K562 (cell line): ENCODE measurements around the gene MRPL58. TPM values are rescaled to one million over a fixed set of nuclear protein-coding genes. Genes with fewer than 3 reads are reported as not detected.
"Not testable (repeated sequence)": the region's sequence is repeated elsewhere in the genome, so short reads cannot be mapped to it uniquely, and the experiment has no call there.

ENCODE experiments used
- ATAC-seq: fragments of 200-7000 bp; cut with Tn5 transposase; 3 replicates; pipeline ENCODE4 v1.9.1; 2020; ENCODE audit warnings: moderate library complexity
- BruUV-seq: library from RNA; stranded (reverse); fragments of 400-500 nt; replicated peaks from 2 replicates; lab custom pipeline; 2021; lab: Mats Ljungman, UMichigan
- CTCF ChIA-PET: fragments of 300-600 bp; formaldehyde crosslinking; extraction: SDS; loops from one replicate; lab custom pipeline; 2021; ENCODE audit warnings: low intra/inter-chr PET ratio; lab: Yijun Ruan, JAX
- POLR2A ChIA-PET: fragments of 300-600, 350-650 bp; sonication (Branson Sonifier 250); formaldehyde crosslinking; extraction: SDS; loops from one replicate; lab custom pipeline; 2021; ENCODE audit warnings: antibody characterized with exemption, inconsistent platforms; lab: Yijun Ruan, JAX
- DNase-seq, 4 experiments: peaks; one replicate each; pipeline versions ENCODE4 v3.0.0 to v3.0.0-alpha.2; 2011 to 2018; ENCODE audit warnings: low spot score in 3 of 4, mixed read lengths in 3 of 4; ENCODE audit errors: extremely low read depth in 1 of 4
- FAIRE-seq: peaks from 2 replicates; lab custom pipeline; 2011; peaks lifted over from hg19 to GRCh38; lab: Jason Lieb, UNC
- H2AFZ ChIP-seq: 2 replicates; pipeline ENCODE4 v1.6.0; 2011; ENCODE audit warnings: low read depth, low read length, control low read depth, inconsistent platforms
- H3K27ac ChIP-seq: fragments of 200-600 bp; 3 replicates; pipeline ENCODE4 v1.8.0; 2011; ENCODE audit warnings: low read depth, mild to moderate bottlenecking, control low read depth, inconsistent platforms, low read length, moderate library complexity, mixed read lengths; ENCODE audit errors: extremely low read depth
- H3K27me3 ChIP-seq, 2 experiments: fragments of 300-600 bp in 1 of 2; 2 replicates in 1 of 2; 3 replicates in 1 of 2; pipeline versions ENCODE4 v1.6.0 to v1.8.0; 2011; ENCODE audit warnings: inconsistent platforms in 2 of 2, low read length in 2 of 2, mild to moderate bottlenecking in 1 of 2, mixed read lengths in 1 of 2, moderate library complexity in 1 of 2; ENCODE audit not compliant: control insufficient read depth in 2 of 2, insufficient read depth in 2 of 2
- H3K36me3 ChIP-seq: fragments of 300-600 bp; 3 replicates; pipeline ENCODE4 v1.8.0; 2011; ENCODE audit warnings: mild to moderate bottlenecking, low read length, inconsistent platforms; ENCODE audit not compliant: control insufficient read depth, insufficient read depth
- H3K4me1 ChIP-seq, 2 experiments: fragments of 200-600 bp in 1 of 2; replicated peaks in 1 of 2; 2 replicates in 1 of 2; 3 replicates in 1 of 2; pipeline versions ENCODE4 v1.5.1 to v1.8.0; 2011; ENCODE audit warnings: inconsistent platforms in 2 of 2, low read length in 2 of 2, mild to moderate bottlenecking in 1 of 2, mixed read lengths in 1 of 2, moderate library complexity in 1 of 2; ENCODE audit not compliant: control insufficient read depth in 2 of 2, insufficient read depth in 2 of 2
- H3K4me2 ChIP-seq: 2 replicates; pipeline ENCODE4 v1.6.1; 2011; ENCODE audit warnings: low read length, control low read depth, inconsistent platforms, mixed read lengths; ENCODE audit not compliant: insufficient read depth
- H3K4me3 ChIP-seq: fragments of 200-600 bp; sonication (generic), shearing (Covaris generic); 2 replicates; pipeline ENCODE4 v1.5.1; 2016; ENCODE audit warnings: control low read depth, inconsistent platforms
- H3K79me2 ChIP-seq: fragments of 200-600 bp; 3 replicates; pipeline ENCODE4 v1.8.0; 2011; ENCODE audit warnings: low read length, inconsistent platforms; ENCODE audit not compliant: control insufficient read depth, insufficient read depth
- H3K9ac ChIP-seq, 2 experiments: 2 replicates each; pipeline versions ENCODE4 v1.6.0 to v1.6.1; 2011; ENCODE audit warnings: low read depth in 2 of 2, low read length in 2 of 2, control low read depth in 1 of 2, inconsistent platforms in 1 of 2, mild to moderate bottlenecking in 1 of 2, mixed read lengths in 1 of 2; ENCODE audit not compliant: insufficient read depth in 1 of 2
- H3K9me1 ChIP-seq: one replicate; pipeline ENCODE4 v1.6.0; 2011; ENCODE audit warnings: inconsistent platforms, mild to moderate bottlenecking, low read length, moderate library complexity; ENCODE audit not compliant: control insufficient read depth, insufficient read depth
- H3K9me3 ChIP-seq: replicated peaks from 2 replicates; pipeline ENCODE4 v1.5.1; 2011; ENCODE audit warnings: low read depth, low read length, inconsistent platforms; ENCODE audit not compliant: control insufficient read depth, insufficient read depth
- H4K20me1 ChIP-seq: replicated peaks from 2 replicates; pipeline ENCODE4 v1.6.1; 2011; ENCODE audit warnings: low read length, inconsistent platforms, mixed read lengths; ENCODE audit not compliant: control insufficient read depth, insufficient read depth
- ADNP ChIP-seq: fragments of 200-800 bp; sonication (Bioruptor generic); IDR thresholded peaks from 2 replicates; pipeline ENCODE4 v1.6.1; 2016; ENCODE audit warnings: missing genetic modification characterization, missing compliant biosample characterization
- BCOR ChIP-seq: fragments of 450-650 bp; IDR thresholded peaks from 2 replicates; pipeline ENCODE4 v1.6.1; 2016
- NRF1 ChIP-seq, 2 experiments: fragments of 450-650 bp; IDR thresholded peaks in 1 of 2; conservative IDR thresholded peaks in 1 of 2; 2 replicates each; pipeline ENCODE4 v1.6.1; 2014; ENCODE audit warnings: mild to moderate bottlenecking in 2 of 2
- TOE1 ChIP-seq, 2 experiments: fragments of 450-650 bp in 1 of 2; sonication (generic) in 1 of 2; formaldehyde crosslinking in 1 of 2; IDR thresholded peaks; 2 replicates each; pipeline versions ENCODE4 v1.7.1 to v1.8.0; 2016 to 2022; ENCODE audit warnings: borderline replicate concordance in 2 of 2, mild to moderate bottlenecking in 2 of 2, antibody characterized with exemption in 1 of 2, inconsistent platforms in 1 of 2, low read depth in 1 of 2, missing genetic modification reagents in 1 of 2, moderate library complexity in 1 of 2
- WGBS: fragments of 100-300 bp; shearing (Covaris generic); methylation state at CpG from one replicate; pipeline ENCODE4 v1.1.6; 2016; ENCODE audit warnings: low coverage, mixed read lengths; ENCODE audit not compliant: insufficient coverage; ENCODE audit errors: missing lambda C conversion rate; 5-methylcytosine and 5-hydroxymethylcytosine counted together
- in situ Hi-C: fragments of 300-500 bp; cut with MboI; formaldehyde crosslinking; loops from 4 replicates; pipeline ENCODE4 v1.15.0; 2018; ENCODE audit warnings: inconsistent platforms, mixed read lengths
- intact Hi-C: fragments of 100-400 bp; cut with micrococcal nuclease; formaldehyde crosslinking; loops from 2 replicates; pipeline ENCODE4 v1.14.2; 2022
- polyA plus RNA-seq, 8 experiments: library from polyadenylated mRNA; depleted of rRNA in 4 of 8; stranded (reverse) in 5 of 8; unstranded in 3 of 8; fragments of >200 nt; fragmentation: Nextera tagmentation in 2 of 8; fragmentation: Illumina TruSeq in 1 of 8; extraction: Ambion mirVana in 2 of 8; extraction: Trizol in 1 of 8; gene quantifications; 2 replicates each; pipeline versions ENCODE4 v1.2.1 to v1.2.3, GENCODE V29; 2011 to 2014; ENCODE audit warnings: inconsistent platforms in 1 of 8, missing spikeins in 1 of 8
- total RNA-seq, 7 experiments: library from RNA; depleted of rRNA in 6 of 7; stranded (reverse); fragments of >200 nt in 6 of 7; fragmentation: Illumina TruSeq in 2 of 7; extraction: Trizol in 2 of 7; gene quantifications; 2 replicates each; pipeline versions ENCODE4 v1.2.1 to v1.2.3, GENCODE V29; 2011 to 2021; ENCODE audit warnings: low replicate concordance in 1 of 7
- TF ChIP-seq, protein P1 (sequence below): fragments of 250-450 bp; sonication (Bioruptor Pico); IDR thresholded peaks from 2 replicates; pipeline ENCODE4 v1.8.0; 2022; ENCODE audit warnings: moderate library complexity, mild to moderate bottlenecking, inconsistent platforms

The MRPL58 gene
- total and polyA plus RNA-seq, 9 of the 15 experiments (the other 6 are each of a cell fraction or from before 2014, with no cell fraction given), result 30.8 to 107 (median 72.4) TPM

GRCh38 chr17:75045946-75046406 is 33.5 kb downstream of the MRPL58 start:
- FAIRE-seq, BruUV-seq: not testable (repeated sequence)
- ATAC-seq, result 0 out of 3 replicates have a peak, but pooled peaks have one; percentile 2

More at GRCh38 chr17:75045946-75046406, 33.5 kb downstream of the MRPL58 start:
- Histone ChIP-seq H3K79me2 (peaks cover 48% of the 10 kb centered on the region), H3K4me3 (peak overlapping the region; percentile 100), H3K36me3 (peaks cover 35% of the 10 kb centered on the region; the same call in 2 of the 3 replicates), H3K4me1 (peaks cover 11 to 15% of the 10 kb centered on the region in 2 experiments), H3K9ac (peak overlapping the region; percentile 95 to 97), H2AFZ (peak overlapping the region; percentile 86), H3K4me2 (peak overlapping the region; percentile 93), H3K27ac (peak overlapping the region; percentile 97)
- CTCF ChIA-PET; intact Hi-C loops; H3K27me3 ChIP-seq; H3K9me1 ChIP-seq; in situ Hi-C loops; H3K9me3 ChIP-seq; H4K20me1 ChIP-seq; TF ChIP-seq TOE1 (CRISPR knock-in tag; IDR thresholded peaks at IDR 0.05; ENCODE audit: borderline replicate concordance, low read depth): not testable (repeated sequence)
- POLR2A ChIA-PET, result interaction anchor here (0.6 to 3.1 kb wide), 6 partner anchors 10 to 84 kb away, joined by 3 to 23 read pairs (median 3); no protein-coding TSS in a partner anchor
- peak; percentile 28 to 50; a peak in 1 of 4 replicates for TF ChIP-seq NRF1 (conservative IDR thresholded peaks at IDR 0.05 in 1 of 2, IDR thresholded peaks at IDR 0.05 in 1 of 2)
- TF ChIP-seq ADNP (tag), result peak; percentile 71
- 0 out of 2 replicates have a peak, but pooled peaks have one; percentile 9 for TF ChIP-seq TOE1 (IDR thresholded peaks at IDR 0.05; ENCODE audit: borderline replicate concordance)
- TF ChIP-seq, protein P1, sequence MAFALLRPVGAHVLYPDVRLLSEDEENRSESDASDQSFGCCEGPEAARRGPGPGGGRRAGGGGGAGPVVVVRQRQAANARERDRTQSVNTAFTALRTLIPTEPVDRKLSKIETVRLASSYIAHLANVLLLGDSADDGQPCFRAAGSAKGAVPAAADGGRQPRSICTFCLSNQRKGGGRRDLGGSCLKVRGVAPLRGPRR, result 0 out of 2 replicates have a peak, but pooled peaks have one; percentile 14
- 0 out of 2 replicates have a peak, but pooled peaks have one; percentile 6 for TF ChIP-seq BCOR
- 9% methylated on average over 25 of the region's 25 CpGs for WGBS
- DNase-seq, result peak in 1 of 4 experiments; percentile 16
